ENCODE data around the gene CMA1.
"Not testable (repeated sequence)": the region's sequence is repeated elsewhere in the genome, so short reads cannot be mapped to it uniquely, and the experiment has no call there.

The CMA1 gene

GRCh38 chr14:24482699-24483303 is 25.3 kb downstream of the CMA1 start:
- H3K4me1 Mint-ChIP-seq = peaks cover 27% of the 10 kb centered on the region
- H3K27ac Mint-ChIP-seq = peak overlapping the region; percentile 68
- CTCF ChIA-PET = interaction anchor here (1.0 to 4.1 kb wide), 7 partner anchors 25 to 226 kb away, joined by 3 to 33 read pairs (median 6); no protein-coding TSS in a partner anchor
- DNase-seq, H3K9me3 Mint-ChIP-seq, H3K36me3 Mint-ChIP-seq, H3K4me3 Mint-ChIP-seq, H3K27me3 Mint-ChIP-seq: not testable (repeated sequence)

- peak; percentile 69 for DNase-seq
- Mint-ChIP-seq H3K4me1 (peaks cover 27% of the 10 kb centered on the region), H3K27ac (peak overlapping the region; percentile 49), H3K9me3 (no peaks in the 10 kb centered on the region), H3K36me3 (peaks cover 1% of the 10 kb centered on the region), H3K27me3 (peaks cover 5% of the 10 kb centered on the region), H3K4me3 (peak overlapping the region; percentile 27)
- CTCF ChIA-PET = interaction anchor here (0.7 to 4.1 kb wide), 11 partner anchors 21 to 651 kb away, joined by 3 to 33 read pairs (median 4); partner anchors contain the start of genes GZMB and GZMH
Measured at GRCh38 chr14:24481622-24482324, 26.3 kb downstream of the CMA1 start.

- H3K27ac Mint-ChIP-seq, H3K36me3 Mint-ChIP-seq, CTCF ChIA-PET, H3K4me3 Mint-ChIP-seq, H3K9me3 Mint-ChIP-seq, H3K27me3 Mint-ChIP-seq, DNase-seq: not testable (repeated sequence)
- peaks cover 27% of the 10 kb centered on the region for H3K4me1 Mint-ChIP-seq
Measured at GRCh38 chr14:24479999-24480398, 28.1 kb downstream of the CMA1 start.

- no peak overlapping the region for H3K4me3 Mint-ChIP-seq
- CTCF ChIA-PET = no interaction called here
Measured at GRCh38 chr14:24475261-24475660, 32.8 kb downstream of the CMA1 start.

GRCh38 chr14:24473211-24473610 is 34.9 kb downstream of the CMA1 start:
- H3K9me3 Mint-ChIP-seq = peaks cover 5% of the 10 kb centered on the region
- CTCF ChIA-PET = interaction anchor here (0.8 kb wide), 1 partner anchor 11 kb away, joined by 3 read pairs; no protein-coding TSS in a partner anchor
- no peak for DNase-seq
- peaks cover 1% of the 10 kb centered on the region for H3K36me3 Mint-ChIP-seq
- no peak overlapping the region for H3K27ac Mint-ChIP-seq
- no peak overlapping the region for H3K4me3 Mint-ChIP-seq
- no peaks in the 10 kb centered on the region for H3K4me1 Mint-ChIP-seq
- H3K27me3 Mint-ChIP-seq = no peaks in the 10 kb centered on the region

More at GRCh38 chr14:24475261-24475660, 32.8 kb downstream of the CMA1 start:
- no peak for DNase-seq
- H3K27me3 Mint-ChIP-seq = peaks cover 5% of the 10 kb centered on the region
- H3K27ac Mint-ChIP-seq = no peak overlapping the region
- H3K4me1 Mint-ChIP-seq = no peaks in the 10 kb centered on the region
- peaks cover 1% of the 10 kb centered on the region for H3K36me3 Mint-ChIP-seq
- peaks cover 2% of the 10 kb centered on the region for H3K9me3 Mint-ChIP-seq

GRCh38 chr14:24470450-24470849 is 37.6 kb downstream of the CMA1 start:
- not testable (repeated sequence) for H3K36me3 Mint-ChIP-seq, H3K9me3 Mint-ChIP-seq, H3K4me3 Mint-ChIP-seq, DNase-seq, H3K27me3 Mint-ChIP-seq, H3K27ac Mint-ChIP-seq
- CTCF ChIA-PET = interaction anchor here (0.9 kb wide), 1 partner anchor 13 kb away, joined by 4 read pairs; no protein-coding TSS in a partner anchor
- H3K4me1 Mint-ChIP-seq = peaks cover 11% of the 10 kb centered on the region

- H3K4me3 Mint-ChIP-seq = no peak overlapping the region
- CTCF ChIA-PET = no interaction called here
Measured at GRCh38 chr14:24465805-24466204, 42.3 kb downstream of the CMA1 start.

GRCh38 chr14:24465368-24465767 is 42.7 kb downstream of the CMA1 start:
- CTCF ChIA-PET = no interaction called here
- peak; percentile 50 for DNase-seq
- H3K27ac Mint-ChIP-seq = no peak overlapping the region
- peaks cover 7% of the 10 kb centered on the region for H3K9me3 Mint-ChIP-seq
- H3K4me3 Mint-ChIP-seq = no peak overlapping the region
- H3K4me1 Mint-ChIP-seq = peaks cover 35% of the 10 kb centered on the region
- no peaks in the 10 kb centered on the region for H3K27me3 Mint-ChIP-seq
- H3K36me3 Mint-ChIP-seq = peaks cover 15% of the 10 kb centered on the region

More at GRCh38 chr14:24465805-24466204, 42.3 kb downstream of the CMA1 start:
- H3K27me3 Mint-ChIP-seq = no peaks in the 10 kb centered on the region
- peaks cover 8% of the 10 kb centered on the region for H3K9me3 Mint-ChIP-seq
- no peak for DNase-seq
- peaks cover 15% of the 10 kb centered on the region for H3K36me3 Mint-ChIP-seq
- peaks cover 35% of the 10 kb centered on the region for H3K4me1 Mint-ChIP-seq
- no peak overlapping the region for H3K27ac Mint-ChIP-seq

- Mint-ChIP-seq H3K4me1 (peaks cover 35% of the 10 kb centered on the region), H3K9me3 (peaks cover 4% of the 10 kb centered on the region), H3K4me3 (no peak overlapping the region), H3K27me3 (no peaks in the 10 kb centered on the region), H3K27ac (peak overlapping the region; percentile 62), H3K36me3 (peaks cover 15% of the 10 kb centered on the region)
- no peak for DNase-seq
- CTCF ChIA-PET = interaction anchor here (0.9 kb wide), 1 partner anchor 27 kb away, joined by 3 read pairs; no protein-coding TSS in a partner anchor
Measured at GRCh38 chr14:24463884-24464785, 43.9 kb downstream of the CMA1 start.

GRCh38 chr14:24463017-24463883 is 44.8 kb downstream of the CMA1 start:
- Mint-ChIP-seq H3K4me3 (no peak overlapping the region), H3K9me3 (peaks cover 4% of the 10 kb centered on the region), H3K27me3 (no peaks in the 10 kb centered on the region), H3K27ac (no peak overlapping the region), H3K36me3 (peaks cover 14% of the 10 kb centered on the region), H3K4me1 (peaks cover 35% of the 10 kb centered on the region)
- CTCF ChIA-PET = no interaction called here
- no peak for DNase-seq

- H3K4me1 Mint-ChIP-seq = peaks cover 37% of the 10 kb centered on the region
- DNase-seq = no peak
- CTCF ChIA-PET = interaction anchor here (1.0 kb wide), 1 partner anchor 20 kb away, joined by 3 read pairs; no protein-coding TSS in a partner anchor
- no peak overlapping the region for H3K4me3 Mint-ChIP-seq
- no peaks in the 10 kb centered on the region for H3K27me3 Mint-ChIP-seq
- peaks cover 4% of the 10 kb centered on the region for H3K9me3 Mint-ChIP-seq
- H3K36me3 Mint-ChIP-seq = peaks cover 7% of the 10 kb centered on the region
- no peak overlapping the region for H3K27ac Mint-ChIP-seq
Measured at GRCh38 chr14:24461336-24461735, 46.7 kb downstream of the CMA1 start.

GRCh38 chr14:24459331-24459730 is 48.7 kb downstream of the CMA1 start:
- peaks cover 8% of the 10 kb centered on the region for H3K9me3 Mint-ChIP-seq
- no peak overlapping the region for H3K4me3 Mint-ChIP-seq
- H3K27ac Mint-ChIP-seq = no peak overlapping the region
- peaks cover 9% of the 10 kb centered on the region for H3K36me3 Mint-ChIP-seq
- no peaks in the 10 kb centered on the region for H3K27me3 Mint-ChIP-seq
- peaks cover 19% of the 10 kb centered on the region for H3K4me1 Mint-ChIP-seq
- no peak for DNase-seq
- CTCF ChIA-PET = no interaction called here

GRCh38 chr14:24458736-24459135 is 49.3 kb downstream of the CMA1 start:
- Mint-ChIP-seq H3K27ac (no peak overlapping the region), H3K27me3 (no peaks in the 10 kb centered on the region), H3K36me3 (peaks cover 14% of the 10 kb centered on the region), H3K9me3 (peaks cover 13% of the 10 kb centered on the region), H3K4me1 (peaks cover 18% of the 10 kb centered on the region), H3K4me3 (no peak overlapping the region)
- CTCF ChIA-PET = interaction anchor here (1.7 kb wide), 1 partner anchor 25 kb away, joined by 6 read pairs; no protein-coding TSS in a partner anchor
- no peak for DNase-seq

All from activated naive CD4-positive, alpha-beta T cell treated with anti-CD3 and anti-CD28 coated beads, Interleukin-2, amount 10 ng/mL, durations not matched to agents 7 days and 5 days (primary cell).